ENCODE results near the gene ALG3.

The ALG3 gene

GRCh38 chr3:184259878-184260723 is 11.3 kb upstream of the ALG3 start:
- no peak for DNase-seq (ENCODE audit: low read depth in 2 of 2)

- DNase-seq (ENCODE audit: low read depth in 2 of 2) = no peak
These were observed 10.7 kb upstream of the ALG3 start for GRCh38 chr3:184259396-184259877.

GRCh38 chr3:184258926-184259325 is 10.2 kb upstream of the ALG3 start:
- DNase-seq (ENCODE audit: low read depth in 2 of 2) = no peak

GRCh38 chr3:184257083-184257915 is 8.5 kb upstream of the ALG3 start:
- no peak for DNase-seq (ENCODE audit: low read depth in 2 of 2)

- no peak for DNase-seq (ENCODE audit: low read depth in 2 of 2)
These were observed 6.7 kb upstream of the ALG3 start for GRCh38 chr3:184255291-184256039.

- DNase-seq (ENCODE audit: low read depth in 2 of 2) = peak; percentile 76 to 94
These were observed 1.5 kb upstream of the ALG3 start for GRCh38 chr3:184250167-184250828.

- peak; percentile 91 to 94 for DNase-seq (ENCODE audit: low read depth in 2 of 2)
These were observed 827 bp upstream of the ALG3 start, which contains the start of gene EEF1AKMT4 for GRCh38 chr3:184249412-184250166. Gene EEF1AKMT4, plus strand, starts transcription at chr3:184249672. Its CDS starts 23 bp downstream, at chr3:184249695.

- no peak for DNase-seq (ENCODE audit: low read depth in 2 of 2)
These were observed 6.5 kb downstream of the ALG3 start for GRCh38 chr3:184242297-184242685.

GRCh38 chr3:184241447-184242296 is 7.1 kb downstream of the ALG3 start:
- DNase-seq (ENCODE audit: low read depth in 2 of 2) = no peak

GRCh38 chr3:184241141-184241446 is 7.7 kb downstream of the ALG3 start:
- DNase-seq (ENCODE audit: low read depth in 2 of 2) = no peak

GRCh38 chr3:184240384-184241140 is 8.2 kb downstream of the ALG3 start:
- no peak for DNase-seq (ENCODE audit: low read depth in 2 of 2)

GRCh38 chr3:184239708-184240107 is 9.1 kb downstream of the ALG3 start:
- DNase-seq (ENCODE audit: low read depth in 2 of 2) = no peak

GRCh38 chr3:184239221-184239620 is 9.5 kb downstream of the ALG3 start:
- DNase-seq (ENCODE audit: low read depth in 2 of 2) = no peak

GRCh38 chr3:184238246-184238818 is 10.4 kb downstream of the ALG3 start:
- DNase-seq (ENCODE audit: low read depth in 2 of 2) = no peak

GRCh38 chr3:184237807-184238206 is 11.0 kb downstream of the ALG3 start:
- DNase-seq (ENCODE audit: low read depth in 2 of 2) = no peak

GRCh38 chr3:184237211-184237610 is 11.6 kb downstream of the ALG3 start:
- DNase-seq (ENCODE audit: low read depth in 2 of 2) = no peak

GRCh38 chr3:184236636-184237035 is 12.1 kb downstream of the ALG3 start:
- DNase-seq (ENCODE audit: low read depth in 2 of 2) = no peak

- DNase-seq (ENCODE audit: low read depth in 2 of 2) = no peak
These were observed 12.7 kb downstream of the ALG3 start for GRCh38 chr3:184236033-184236410.

Measured in stimulated activated CD4-positive, alpha-beta T cell treated with anti-CD3 and anti-CD28 coated beads, Interleukin-12 subunit alpha, Interleukin-12 subunit beta, amount 100 ng/mL, for 24 hours (primary cell).